HG03469 (cell line): ENCODE data around the gene SCGB1A1.

ENCODE experiments used
- ATAC-seq: cut with Tn5 transposase; IDR thresholded peaks from one replicate; pipeline ENCODE4 v1.9.1; 2021; ENCODE audit warnings: mild to moderate bottlenecking, moderate library complexity, moderate number of reproducible peaks; ENCODE audit not compliant: unreplicated experiment

SCGB1A1 gene

GRCh38 chr11:62420882-62421281 lies 2.0 kb downstream of the SCGB1A1 start:
- ATAC-seq: no peak

DNA sequence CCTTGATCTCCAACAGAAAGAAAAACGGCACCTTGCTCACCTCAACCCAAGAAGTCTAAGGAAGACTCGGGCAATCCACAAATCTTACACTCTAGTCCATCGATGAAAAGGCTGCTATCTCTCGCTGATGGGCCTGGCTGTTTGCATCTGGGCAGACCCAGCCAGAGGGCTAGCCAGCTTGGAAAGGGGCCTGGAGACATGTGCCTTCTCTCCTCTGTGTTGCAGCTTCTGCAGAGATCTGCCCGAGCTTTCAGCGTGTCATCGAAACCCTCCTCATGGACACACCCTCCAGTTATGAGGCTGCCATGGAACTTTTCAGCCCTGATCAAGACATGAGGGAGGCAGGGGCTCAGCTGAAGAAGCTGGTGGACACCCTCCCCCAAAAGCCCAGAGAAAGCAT lies 3.2 kb downstream of the SCGB1A1 start:
- ATAC-seq: no peak

DNA sequence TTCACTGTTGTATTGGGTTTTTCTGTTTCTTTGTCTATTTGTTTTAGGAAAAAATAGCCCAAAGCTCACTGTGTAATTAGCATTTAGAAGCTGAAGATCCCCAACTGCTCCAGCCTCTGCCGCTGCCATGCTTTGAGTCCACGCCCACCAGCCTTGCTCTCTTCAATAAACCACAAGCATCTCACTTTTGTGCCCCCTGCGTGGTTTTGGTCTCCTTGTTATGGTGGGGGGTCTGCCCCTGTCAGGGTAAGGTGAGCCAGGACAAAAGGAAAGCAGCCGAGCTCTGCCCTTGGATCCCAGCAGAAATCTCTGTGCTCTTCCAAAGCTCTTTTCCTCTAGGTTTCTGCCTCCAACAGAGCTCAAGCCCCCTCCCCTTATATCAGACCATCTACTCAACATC lies 4.2 kb downstream of the SCGB1A1 start:
- no peak for ATAC-seq

DNA sequence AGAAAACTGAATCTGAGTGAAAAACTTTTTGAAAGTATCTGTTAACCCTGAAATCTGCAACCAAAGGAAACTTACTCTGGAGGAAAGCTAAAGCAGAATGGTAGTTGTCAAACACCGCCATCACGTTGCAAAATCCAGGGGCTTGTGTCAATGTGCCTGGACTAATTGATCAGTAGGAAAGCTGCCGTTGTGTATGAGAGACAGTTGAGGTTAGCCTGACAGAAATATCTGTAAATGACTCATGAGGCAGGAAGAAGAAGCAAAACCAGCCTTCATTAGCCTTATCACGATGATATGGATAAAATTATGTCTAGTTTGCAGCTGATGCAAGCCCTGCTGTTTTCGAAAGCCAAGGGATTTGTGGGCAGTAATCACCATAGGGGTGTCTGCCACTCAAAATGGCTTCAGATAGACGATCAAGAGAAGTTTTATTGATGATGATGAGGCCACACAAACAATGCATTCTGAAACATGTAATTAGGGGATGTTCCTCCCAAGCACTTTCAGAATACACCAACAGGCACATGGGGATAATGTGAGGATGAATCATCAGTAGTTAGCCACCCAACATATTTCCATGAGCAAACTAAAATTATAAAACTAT lies 8.9 kb downstream of the SCGB1A1 start:
- ATAC-seq: no peak

- no peak for ATAC-seq
These were observed 10.2 kb downstream of the SCGB1A1 start for GRCh38 chr11:62428871-62429560.

- no peak for ATAC-seq
These were observed 11.6 kb downstream of the SCGB1A1 start for GRCh38 chr11:62430425-62430824.

- no peak for ATAC-seq
These were observed 12.5 kb downstream of the SCGB1A1 start for GRCh38 chr11:62431171-62431901.

GRCh38 chr11:62432695-62433094 lies 13.9 kb downstream of the SCGB1A1 start:
- no peak for ATAC-seq

DNA sequence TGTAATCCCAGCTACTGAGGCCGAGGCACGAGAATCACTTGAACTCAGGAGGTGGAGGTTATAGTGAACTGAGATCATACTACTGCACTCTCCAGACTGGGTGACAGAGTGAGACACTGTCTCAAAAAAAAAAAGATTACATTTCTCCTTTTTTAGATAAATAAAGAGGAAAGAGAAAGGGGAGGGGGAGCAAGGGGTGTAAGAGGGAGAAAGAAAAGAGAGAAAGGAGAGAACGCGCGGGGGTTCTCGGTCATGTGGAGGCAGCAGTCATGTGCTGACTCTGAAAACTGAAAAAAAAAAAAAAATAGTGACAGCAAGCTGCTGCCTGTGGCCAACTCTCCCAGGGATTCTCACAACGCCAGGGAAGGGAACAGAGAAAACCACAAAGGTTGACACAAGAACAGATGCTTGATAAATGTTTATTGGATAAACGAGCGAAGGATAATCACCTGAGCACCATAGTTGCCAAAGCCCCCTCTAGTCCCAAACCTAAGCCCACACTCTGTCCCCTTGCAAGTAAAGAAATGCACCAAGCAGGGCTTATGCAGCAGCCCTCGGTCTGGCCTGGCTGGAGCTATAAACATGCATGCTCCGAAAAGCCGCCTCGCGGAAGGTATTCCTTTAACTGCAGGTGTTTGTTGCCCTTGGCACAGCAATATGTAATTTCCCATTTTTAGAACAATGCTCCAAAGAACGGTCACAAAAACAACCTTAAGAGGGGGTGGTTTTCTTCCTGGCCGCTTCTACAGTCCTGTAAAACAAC lies 14.5 kb downstream of the SCGB1A1 start:
- ATAC-seq: no peak

- ATAC-seq: no peak
These were observed 15.1 kb downstream of the SCGB1A1 start for GRCh38 chr11:62433904-62434276.

- no peak for ATAC-seq
These were observed 17.2 kb downstream of the SCGB1A1 start for GRCh38 chr11:62435846-62436660.

DNA sequence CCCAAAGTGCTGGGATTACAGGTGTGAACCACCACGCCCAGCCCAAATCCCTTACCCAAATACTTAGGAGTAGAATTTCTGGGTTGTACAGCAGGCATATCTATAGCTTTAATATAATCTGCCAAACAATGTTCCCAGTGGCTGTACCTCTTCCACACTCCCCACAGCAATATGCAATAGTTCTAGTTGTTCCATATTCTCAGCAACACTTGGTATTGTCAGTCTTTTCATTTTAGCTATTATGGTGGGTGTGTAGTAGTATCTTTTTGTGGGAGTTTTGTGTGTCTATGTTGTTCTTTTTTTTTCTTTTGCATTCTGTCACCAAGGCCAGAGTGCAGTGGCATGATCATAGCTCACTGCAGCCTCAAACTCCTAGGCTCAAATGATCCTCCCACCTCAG lies 18.8 kb downstream of the SCGB1A1 start:
- no peak for ATAC-seq

- no peak for ATAC-seq
These were observed 19.8 kb downstream of the SCGB1A1 start for GRCh38 chr11:62438641-62439040.

DNA sequence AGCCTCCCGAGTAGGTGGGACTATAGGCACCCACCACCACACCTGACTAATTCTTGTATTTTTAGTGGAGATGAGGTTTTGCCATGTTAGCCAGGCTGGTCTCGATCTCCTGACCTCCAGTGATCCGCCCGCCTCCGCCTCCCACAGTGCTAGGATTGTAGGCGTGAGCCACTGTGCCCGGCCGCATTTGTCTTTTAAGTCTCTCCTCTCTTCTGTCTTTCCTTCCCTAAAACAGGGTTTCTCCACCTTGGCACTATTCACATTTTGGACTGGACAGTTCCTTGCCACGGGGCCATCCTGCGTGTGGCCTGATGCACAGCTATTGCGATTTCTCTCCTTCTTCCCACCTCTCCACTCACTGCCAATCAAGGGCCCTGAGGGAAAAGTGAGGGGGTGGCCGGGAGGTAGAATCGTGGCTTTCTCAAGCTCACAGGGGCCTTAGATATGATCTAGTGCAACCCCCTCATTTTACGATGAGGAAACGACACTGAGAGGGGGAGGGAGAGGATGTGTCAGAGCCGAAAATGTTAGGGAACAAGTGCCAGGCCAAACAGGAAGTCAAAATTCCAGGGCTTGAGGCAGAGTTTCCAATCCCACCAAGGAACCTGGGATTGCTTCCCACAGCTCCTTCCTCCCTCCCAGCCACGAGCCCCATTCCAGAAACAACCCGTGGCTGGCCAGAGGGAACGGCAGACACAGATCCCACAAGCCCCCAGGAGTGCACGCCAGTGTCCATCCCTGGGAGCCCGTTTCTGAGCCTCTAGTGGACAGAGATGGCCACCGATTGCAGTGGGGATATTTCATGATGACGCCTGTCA lies 21.2 kb downstream of the SCGB1A1 start:
- ATAC-seq: no peak

DNA sequence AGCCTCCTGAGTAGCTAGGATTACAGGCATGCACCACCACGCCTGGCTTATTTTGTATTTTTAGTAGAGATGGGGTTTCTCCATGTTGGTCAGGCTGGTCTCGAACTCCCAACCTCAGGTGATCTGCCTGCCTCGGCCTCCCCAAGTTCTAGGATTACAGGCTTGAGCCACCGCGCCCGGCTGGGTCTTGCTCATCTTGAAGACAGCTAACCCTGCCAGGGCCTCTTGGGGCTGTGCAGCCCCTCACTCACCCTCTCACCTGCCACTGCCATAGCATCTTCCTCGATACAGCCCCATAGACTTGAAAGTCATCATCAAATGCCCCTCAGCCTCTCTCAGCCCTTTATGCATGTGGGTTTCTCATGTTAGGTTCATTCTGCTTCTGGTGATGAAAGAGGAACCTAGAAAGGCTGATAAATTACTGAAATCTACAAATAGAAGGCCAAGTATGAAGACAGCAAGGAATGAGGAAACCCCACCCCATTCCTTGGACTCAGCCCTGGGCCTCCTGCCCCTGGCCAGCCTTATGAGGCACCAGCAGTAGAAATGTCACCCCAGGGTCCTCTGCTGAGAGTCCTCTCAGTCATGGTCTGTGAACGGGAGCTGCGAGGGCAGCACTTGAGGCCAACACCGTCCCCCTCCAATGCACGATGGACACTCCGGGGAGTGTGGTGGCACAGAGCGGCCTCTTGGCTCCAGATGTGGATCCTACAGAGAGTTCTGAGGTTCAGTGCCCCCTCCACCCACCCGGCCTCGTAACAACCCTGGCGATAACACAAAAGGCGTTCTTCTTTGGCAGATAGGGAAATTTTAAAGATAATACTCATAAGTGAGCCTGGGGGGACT lies 24.8 kb downstream of the SCGB1A1 start:
- no peak for ATAC-seq

DNA sequence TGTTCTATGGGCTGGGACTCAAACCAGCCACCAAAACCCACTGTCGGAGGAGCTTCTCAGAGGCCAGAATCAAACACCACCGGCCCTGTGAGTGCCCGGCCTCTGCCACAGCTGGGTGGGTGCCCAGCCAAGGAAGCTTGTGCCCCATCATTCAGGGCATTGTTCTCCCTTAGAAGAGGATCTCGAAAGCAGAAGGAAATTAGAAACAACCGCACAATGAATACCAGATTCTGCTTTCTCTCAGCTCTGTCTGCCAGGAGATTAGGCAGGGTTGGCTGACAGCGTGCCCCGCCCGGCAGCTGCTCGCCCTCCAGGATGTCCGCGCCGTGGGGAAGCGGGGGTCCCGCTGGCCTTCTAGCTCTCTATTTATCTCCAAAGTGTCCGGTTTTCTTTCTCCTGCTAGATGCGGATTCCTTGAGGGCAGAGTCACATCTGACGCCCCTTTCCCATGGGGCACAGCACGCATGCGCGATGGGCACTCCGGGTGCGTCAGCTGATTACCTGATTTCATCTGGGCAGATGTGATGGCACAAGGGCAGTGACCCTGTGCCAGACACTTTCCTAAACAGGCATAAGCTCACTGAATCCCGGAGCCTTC lies 25.5 kb downstream of the SCGB1A1 start:
- no peak for ATAC-seq

DNA sequence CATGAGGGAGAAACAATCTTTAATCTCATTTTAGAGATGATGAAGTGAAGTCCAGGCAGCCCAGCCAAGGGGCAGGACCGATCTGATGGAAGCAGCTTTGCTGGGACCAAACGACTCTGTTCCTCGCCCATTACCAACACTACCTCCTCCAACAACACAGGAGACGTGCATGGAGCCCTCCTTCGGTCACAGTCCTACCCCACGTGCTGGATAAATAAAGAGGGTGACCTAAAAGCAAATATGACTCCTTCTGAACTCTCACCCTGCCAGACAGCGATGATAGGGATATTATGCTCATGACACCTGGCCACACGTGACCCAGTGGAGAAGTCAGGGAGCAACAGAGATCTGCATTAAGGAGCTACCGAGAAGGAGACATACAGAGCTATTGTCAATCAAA lies 26.0 kb downstream of the SCGB1A1 start:
- ATAC-seq: no peak

GRCh38 chr11:62445314-62445740 lies 26.5 kb downstream of the SCGB1A1 start:
- no peak for ATAC-seq
